C4-2B (cell line): ENCODE data around the gene MSI1.

Experiments
- CTCF ChIP-seq: fragments of 450-650 bp; conservative IDR thresholded peaks from 2 replicates; pipeline ENCODE4 v1.5.1; 2017; ENCODE audit warnings: mild to moderate bottlenecking
- ZFX ChIP-seq: fragments of 450-650 bp; IDR thresholded peaks from 2 replicates; pipeline ENCODE4 v1.6.1; 2017

DNA sequence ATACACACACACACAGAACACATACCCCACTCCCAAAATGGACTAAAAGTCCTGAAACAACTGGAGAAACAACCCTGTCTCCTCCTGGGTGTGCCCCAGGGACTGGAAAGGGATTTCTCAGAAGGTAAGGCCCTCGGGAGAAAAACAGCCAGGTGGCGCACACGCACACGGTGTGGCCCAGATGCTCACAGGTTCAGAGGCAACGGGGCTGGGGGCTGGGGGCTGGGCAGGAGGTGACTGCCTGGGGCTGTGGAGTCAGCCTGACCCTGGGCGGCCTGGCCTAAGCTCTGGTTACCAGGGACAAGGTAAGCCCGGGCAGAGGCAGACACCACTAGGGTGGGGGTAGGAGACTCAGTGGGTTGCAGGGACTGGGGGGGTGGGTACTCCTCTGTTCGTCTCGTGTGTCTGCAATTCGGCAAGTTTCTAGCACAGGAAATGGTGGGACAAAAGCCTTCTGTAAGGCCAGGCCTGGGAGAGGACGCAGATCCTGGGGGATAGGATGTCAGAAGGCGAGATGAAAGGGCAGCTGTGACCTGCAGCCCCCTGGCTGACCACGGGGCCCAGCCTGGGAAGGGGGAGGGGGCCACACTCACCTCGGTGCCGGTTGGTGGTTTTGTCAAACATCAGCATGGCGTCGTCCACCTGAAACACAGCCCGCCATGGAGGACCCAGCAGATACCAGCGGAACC, 10.4 kb downstream of the MSI1 start:
- TF ChIP-seq CTCF (no peak; the same call in 1 of the 2 replicates), ZFX (no peak)
